AG10803 (cell line): ENCODE results near the gene LSR.

ENCODE experiments used
- DNase-seq: peaks from one replicate; pipeline ENCODE4 v3.0.0; 2010; ENCODE audit warnings: low read depth
- H3K4me3 ChIP-seq: 2 replicates; pipeline ENCODE4 v1.5.1; 2011; ENCODE audit warnings: mild to moderate bottlenecking, low read length, control low read depth
- TF ChIP-seq, protein P1 (sequence below): conservative IDR thresholded peaks from 2 replicates; pipeline ENCODE4 v1.5.1; 2011; ENCODE audit warnings: mild to moderate bottlenecking, low read length, control low read depth, inconsistent platforms

LSR gene

DNA sequence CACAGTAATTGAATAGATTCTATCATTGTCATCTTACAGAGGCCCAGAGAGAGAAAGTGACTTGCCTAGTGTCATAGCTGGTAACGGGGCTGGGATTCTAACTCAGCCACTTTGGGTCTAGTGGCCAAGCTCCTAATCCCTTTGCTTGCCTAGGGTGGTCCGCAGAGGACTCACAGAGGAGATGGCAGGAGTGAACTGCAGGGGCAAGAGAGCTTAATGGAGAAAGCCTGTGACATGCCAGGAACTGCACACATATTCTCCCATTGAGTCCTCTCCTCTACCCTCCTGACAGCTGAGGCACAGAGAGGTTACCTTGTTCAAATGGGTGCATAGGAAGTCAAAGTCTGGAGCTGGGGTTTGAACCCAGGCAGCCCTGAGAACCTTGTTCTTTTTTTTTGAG, 2.7 kb downstream of the LSR start:
- TF ChIP-seq, protein P1, sequence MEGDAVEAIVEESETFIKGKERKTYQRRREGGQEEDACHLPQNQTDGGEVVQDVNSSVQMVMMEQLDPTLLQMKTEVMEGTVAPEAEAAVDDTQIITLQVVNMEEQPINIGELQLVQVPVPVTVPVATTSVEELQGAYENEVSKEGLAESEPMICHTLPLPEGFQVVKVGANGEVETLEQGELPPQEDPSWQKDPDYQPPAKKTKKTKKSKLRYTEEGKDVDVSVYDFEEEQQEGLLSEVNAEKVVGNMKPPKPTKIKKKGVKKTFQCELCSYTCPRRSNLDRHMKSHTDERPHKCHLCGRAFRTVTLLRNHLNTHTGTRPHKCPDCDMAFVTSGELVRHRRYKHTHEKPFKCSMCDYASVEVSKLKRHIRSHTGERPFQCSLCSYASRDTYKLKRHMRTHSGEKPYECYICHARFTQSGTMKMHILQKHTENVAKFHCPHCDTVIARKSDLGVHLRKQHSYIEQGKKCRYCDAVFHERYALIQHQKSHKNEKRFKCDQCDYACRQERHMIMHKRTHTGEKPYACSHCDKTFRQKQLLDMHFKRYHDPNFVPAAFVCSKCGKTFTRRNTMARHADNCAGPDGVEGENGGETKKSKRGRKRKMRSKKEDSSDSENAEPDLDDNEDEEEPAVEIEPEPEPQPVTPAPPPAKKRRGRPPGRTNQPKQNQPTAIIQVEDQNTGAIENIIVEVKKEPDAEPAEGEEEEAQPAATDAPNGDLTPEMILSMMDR: no peak
- DNase-seq: no peak
- H3K4me3 ChIP-seq: no peak overlapping the region

DNA sequence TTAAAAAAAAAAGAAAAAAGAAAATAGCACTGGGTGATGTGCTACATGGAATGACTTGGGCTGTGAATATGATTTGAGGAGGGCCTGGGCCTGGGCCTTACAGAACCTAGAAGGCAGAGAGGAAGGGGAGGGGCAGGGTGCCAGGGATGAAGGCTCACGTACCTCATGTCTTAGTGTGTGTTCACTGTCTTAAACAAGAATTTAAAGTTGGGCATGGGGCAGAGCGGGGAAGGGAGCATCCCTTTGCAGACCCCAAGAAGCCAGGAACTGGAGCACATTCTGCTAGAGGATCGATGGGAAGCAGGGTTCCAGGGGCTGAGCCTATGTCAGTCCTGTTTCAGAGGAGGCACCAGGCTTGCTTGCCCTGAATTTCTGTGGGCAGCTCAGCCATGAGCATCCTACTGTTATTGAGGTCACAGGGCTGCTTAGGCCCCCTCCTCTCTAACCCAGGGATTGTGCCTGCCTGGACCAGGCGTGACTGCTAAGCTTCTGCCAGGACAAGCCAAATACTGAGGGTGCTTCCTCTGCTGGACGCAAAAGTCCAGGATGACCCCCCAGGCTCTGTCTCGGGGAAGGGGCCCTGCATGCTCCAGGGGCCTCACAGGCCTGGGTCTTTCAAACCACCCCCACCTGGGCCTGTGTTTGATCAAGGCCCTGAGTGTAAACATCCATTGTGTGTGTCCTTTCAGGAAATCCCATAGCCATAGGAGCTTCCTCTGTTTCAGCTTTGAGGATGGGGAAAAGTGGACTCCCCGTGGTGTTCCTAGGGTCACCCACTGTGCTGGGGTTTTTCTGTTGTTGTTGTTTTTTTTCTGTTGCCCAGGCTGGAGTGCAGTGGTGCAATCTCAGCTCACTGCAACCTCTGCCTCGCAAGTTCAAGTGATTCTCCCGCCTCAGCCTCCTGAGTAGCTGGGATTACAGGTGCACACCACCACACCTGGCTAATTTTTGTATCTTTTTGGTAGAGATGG, 4.8 kb downstream of the LSR start:
- DNase-seq: no peak
- TF ChIP-seq, protein P1: no peak
- no peak overlapping the region for H3K4me3 ChIP-seq

DNA sequence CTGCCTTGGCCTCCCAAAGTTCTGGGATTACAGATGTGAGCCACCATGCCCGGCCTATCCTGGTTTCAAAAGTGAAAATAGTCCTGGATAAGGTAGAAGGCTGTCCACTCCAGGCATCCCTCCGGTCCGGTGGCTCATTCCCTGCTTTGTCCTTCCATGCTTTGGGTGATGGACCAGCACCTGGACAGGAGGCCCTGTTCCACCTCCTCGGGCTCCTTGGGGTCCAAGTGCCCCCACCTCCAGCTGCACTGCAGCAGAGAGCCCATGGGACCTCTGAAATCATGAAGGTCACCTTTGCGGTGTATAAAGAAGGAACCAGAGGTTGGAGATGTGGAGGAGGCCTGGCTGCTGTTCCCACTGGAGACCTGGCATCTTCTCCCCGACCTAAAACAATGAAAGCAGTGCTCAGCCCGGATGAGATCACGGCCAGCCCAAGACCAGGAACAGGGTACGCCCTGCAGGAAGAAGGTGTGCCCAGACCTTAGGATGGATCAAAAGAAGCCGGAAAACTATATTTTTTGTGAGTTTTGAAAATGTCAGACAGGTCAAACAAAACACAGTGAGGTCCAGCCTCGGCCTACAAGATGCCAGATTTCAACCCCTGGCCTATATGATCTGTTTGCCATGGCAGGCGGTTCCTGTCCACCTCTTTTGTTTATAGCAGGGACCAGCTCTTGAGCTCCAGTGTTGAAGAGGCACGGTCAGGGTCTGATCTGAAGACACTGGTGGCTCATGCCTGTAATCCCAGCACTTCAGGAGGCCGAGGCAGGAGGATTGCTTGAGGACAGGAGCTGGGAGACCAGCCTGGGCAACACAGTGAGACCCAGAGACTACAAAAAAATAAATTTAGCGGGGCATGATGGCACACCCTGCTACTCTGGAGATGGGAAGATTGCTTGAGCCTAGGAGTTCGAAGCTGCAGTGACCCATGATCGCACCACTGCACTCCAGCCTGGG, 5.8 kb downstream of the LSR start:
- no peak overlapping the region for H3K4me3 ChIP-seq
- DNase-seq: no peak
- TF ChIP-seq, protein P1: no peak

DNA sequence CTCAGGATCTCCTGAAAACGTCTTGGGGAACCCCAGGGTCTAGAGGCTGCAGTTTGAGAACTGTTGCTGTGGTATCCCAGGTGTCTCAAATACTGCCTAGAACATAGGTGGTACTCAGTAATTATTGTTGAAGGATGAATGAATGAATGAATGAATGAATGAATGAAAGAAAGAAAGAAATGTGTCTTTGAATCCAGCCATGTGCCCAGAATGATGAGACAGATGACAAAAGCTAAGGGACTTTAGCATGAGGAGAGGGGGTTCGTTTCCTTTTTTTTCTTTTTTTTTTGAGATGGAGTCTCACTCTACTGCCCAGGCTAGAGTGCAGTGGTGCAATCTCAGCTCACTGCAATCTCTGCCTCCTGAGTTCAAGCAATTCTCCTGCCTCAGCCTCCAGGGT, 7.8 kb downstream of the LSR start:
- TF ChIP-seq, protein P1: no peak
- H3K4me3 ChIP-seq: no peak overlapping the region
- DNase-seq: no peak

DNA sequence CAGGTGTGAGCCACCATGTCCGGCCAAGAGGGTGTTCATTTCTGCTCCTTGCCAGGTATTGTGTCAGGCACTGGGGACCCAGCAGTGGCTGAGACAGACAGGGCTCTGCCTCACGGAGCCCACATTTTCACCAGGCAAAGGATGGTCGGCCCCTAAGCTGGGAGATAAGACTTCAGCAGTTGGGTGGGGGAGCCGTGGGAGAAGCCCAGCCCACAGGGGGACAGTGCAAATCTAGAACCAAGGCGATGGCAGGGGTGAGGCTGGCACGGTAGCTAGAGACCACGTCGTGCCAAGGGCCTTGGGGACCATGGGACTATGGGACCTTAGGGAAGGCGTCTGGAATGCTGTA, 8.3 kb downstream of the LSR start:
- TF ChIP-seq, protein P1: no peak
- no peak overlapping the region for H3K4me3 ChIP-seq
- DNase-seq: no peak

DNA sequence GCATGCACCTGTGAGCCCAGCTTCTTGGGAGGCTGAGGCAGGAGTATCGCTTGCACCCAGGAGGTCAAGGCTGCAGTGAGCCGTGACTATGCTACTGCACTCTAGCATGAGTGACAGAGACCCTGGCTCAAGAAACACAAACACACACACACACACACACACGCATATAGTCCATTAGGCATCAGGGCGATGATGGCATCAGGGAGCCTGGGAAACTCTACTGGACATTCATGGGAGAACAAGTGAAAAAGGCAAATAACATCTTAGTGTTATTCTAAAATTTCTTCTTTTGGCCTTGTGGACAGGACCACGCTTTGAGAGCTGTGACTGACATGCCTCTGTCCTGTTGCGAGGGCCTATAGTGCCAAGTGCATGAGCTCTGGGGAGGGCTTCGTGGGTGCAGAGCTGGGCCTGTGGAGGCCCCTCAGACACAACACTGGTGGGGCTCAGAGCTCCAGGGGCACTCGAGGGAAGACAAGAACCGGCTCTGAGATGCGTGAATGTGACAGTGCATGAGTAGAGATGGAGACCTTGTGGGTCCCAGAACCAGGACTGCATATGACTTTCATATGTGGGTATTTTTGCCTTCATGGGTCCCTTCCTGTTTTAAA, 12.0 kb downstream of the LSR start:
- no peak for DNase-seq
- TF ChIP-seq, protein P1: no peak

More for the DNA sequence above, 12.0 kb downstream of the LSR start:
- H3K4me3 ChIP-seq: no peak overlapping the region
